GM12864 (cell line): Measurements from ENCODE around the gene ITPR1.

Source experiments
- DNase-seq: peaks from one replicate; pipeline ENCODE4 v3.0.0-alpha.2; 2011; ENCODE audit warnings: low read depth
- H3K4me3 ChIP-seq: 2 replicates; pipeline ENCODE4 v1.5.1; 2011; ENCODE audit warnings: mild to moderate bottlenecking, low read depth, low read length, control low read depth
- CTCF ChIP-seq: IDR thresholded peaks from 2 replicates; pipeline ENCODE4 v1.5.1; 2011; ENCODE audit warnings: low read depth, mild to moderate bottlenecking, moderate library complexity, low read length, control low read depth, inconsistent platforms; ENCODE audit errors: missing control alignments

Gene ITPR1

GRCh38 chr3:4773583-4773982, 280.4 kb downstream of the ITPR1 start:
- H3K4me3 ChIP-seq, result no peak overlapping the region
- TF ChIP-seq CTCF, result no peak
- DNase-seq, result no peak

- DNase-seq, result no peak
- no peak overlapping the region for H3K4me3 ChIP-seq
- no peak for TF ChIP-seq CTCF
Observed at GRCh38 chr3:4774531-4774930, 281.4 kb downstream of the ITPR1 start.

GRCh38 chr3:4776399-4776979, 283.3 kb downstream of the ITPR1 start:
- H3K4me3 ChIP-seq, result no peak overlapping the region
- peak; percentile 31 for DNase-seq
- TF ChIP-seq CTCF, result no peak

GRCh38 chr3:4776980-4777581, 283.9 kb downstream of the ITPR1 start:
- no peak for TF ChIP-seq CTCF
- peak; percentile 74 for DNase-seq
- no peak overlapping the region for H3K4me3 ChIP-seq

GRCh38 chr3:4778119-4778518, 285.0 kb downstream of the ITPR1 start:
- no peak for TF ChIP-seq CTCF
- H3K4me3 ChIP-seq, result no peak overlapping the region
- no peak for DNase-seq

GRCh38 chr3:4778740-4779139, 285.6 kb downstream of the ITPR1 start:
- H3K4me3 ChIP-seq, result no peak overlapping the region
- TF ChIP-seq CTCF, result no peak
- DNase-seq, result no peak

GRCh38 chr3:4780545-4780957, 287.4 kb downstream of the ITPR1 start:
- H3K4me3 ChIP-seq, result no peak overlapping the region
- DNase-seq, result no peak
- no peak for TF ChIP-seq CTCF
